Adrenal gland (tissue), 12 donors: ENCODE data around the gene RPS4Y2. TPM values are rescaled to one million over a fixed set of nuclear protein-coding genes. Genes with fewer than 3 reads are reported as not detected.

Experiments used
- DNase-seq, 7 donors: peaks; one replicate each; pipeline ENCODE4 v3.0.0-alpha.2; 2019 to 2020
- H3K27ac ChIP-seq, 5 donors: fragments of 200-600 bp; sonication (generic) in 4 of 5; 1 replicate in 3 of 5; 2 replicates in 2 of 5; pipeline versions ENCODE4 v1.5.1 to v1.8.0; 2016 to 2020; ENCODE audit warnings: mild to moderate bottlenecking in 1 of 5
- H3K27me3 ChIP-seq: fragments of 200-600 bp; 2 replicates; pipeline ENCODE4 v1.8.0; 2021
- H3K36me3 ChIP-seq, 2 donors: fragments of 200-600 bp; replicated peaks in 1 of 2; 1 replicate in 1 of 2; 2 replicates in 1 of 2; pipeline versions ENCODE4 v1.5.1 to v1.8.0; 2018 to 2022
- H3K4me1 ChIP-seq, 2 donors: fragments of 200-600 bp; replicated peaks in 1 of 2; 1 replicate in 1 of 2; 2 replicates in 1 of 2; pipeline versions ENCODE4 v1.5.1 to v1.8.0; 2018 to 2021
- H3K4me3 ChIP-seq, 4 donors: fragments of 200-600 bp; sonication (generic) in 3 of 4; one replicate each; pipeline ENCODE4 v1.5.1; 2016 to 2018
- H3K9me3 ChIP-seq, 3 donors: fragments of 200-600 bp; sonication (generic) in 1 of 3; replicated peaks in 1 of 3; 1 replicate in 2 of 3; 2 replicates in 1 of 3; pipeline versions ENCODE4 v1.5.1 to v1.8.0; 2016 to 2021
- CTCF ChIP-seq, 6 experiments: fragments of 450-650 bp in 4 of 6; fragments of 200-600 bp in 2 of 6; sonication (generic) in 1 of 6; IDR thresholded peaks; 1 replicate in 5 of 6; 2 replicates in 1 of 6; pipeline versions ENCODE4 v1.5.1 to v1.8.0; 2016 to 2021; ENCODE audit warnings: antibody characterized with exemption in 6 of 6, mild to moderate bottlenecking in 2 of 6, moderate library complexity in 1 of 6
- POLR2A ChIP-seq, 2 donors: fragments of 450-650 bp; IDR thresholded peaks; one replicate each; pipeline ENCODE4 v1.6.1; 2017; ENCODE audit warnings: antibody characterized with exemption in 2 of 2, mild to moderate bottlenecking in 2 of 2, moderate library complexity in 1 of 2
- WGBS, 4 donors: extraction: QIAGEN DNeasy Blood & Tissue Kit in 2 of 4; methylation state at CpG; one replicate each; pipeline versions ENCODE4 v1.1.5 to v1.1.7; 2013 to 2017; 5-methylcytosine and 5-hydroxymethylcytosine counted together
- intact Hi-C, 2 donors: fragments of 100-400 bp; cut with DNase I; formaldehyde crosslinking; loops; one replicate each; pipeline versions ENCODE4 v1.14.1 to v1.15.0; 2022 to 2023
- polyA plus RNA-seq, 3 donors: library from polyadenylated mRNA; stranded (reverse); fragments of 200-250 nt in 2 of 3; fragments of 350-450 nt in 1 of 3; fragmentation: Illumina TruSeq in 1 of 3; extraction: RNeasy Lipid Tissue Mini Kit (QIAGEN cat#74804) in 1 of 3; gene quantifications; one replicate each; pipeline ENCODE4 v1.2.3, GENCODE V29; 2013 to 2014
- total RNA-seq, 9 donors: library from RNA; depleted of rRNA in 4 of 9; stranded (reverse); fragments of >200 nt in 4 of 9; fragments of 120-200 nt in 1 of 9; fragmentation: NEBNext Ultra II Directional in 1 of 9; extraction: Animal tissue kit (Norgen Biotek cat#: 25700) in 1 of 9; gene quantifications; one replicate each; pipeline versions ENCODE4 v1.1.0 to v1.2.4, GENCODE V29; 2013 to 2023
- donor health status: healthy with polysubstance abuse.
- donor health status: Bipolar disorder and iron deficiency.
- donor health status: DM: yes; HTN: yes; CAD: no.
- donor health status: DM: no; HTN: no; CAD: no.
- donor health status: DM: no; HTN: no; CAD: no.
- donor health status: DM: yes; HTN: yes; CAD: no.

RPS4Y2 gene
- total and polyA plus RNA-seq, 12 donors, result not detected

- Histone ChIP-seq H3K27ac (no peak overlapping the region), H3K4me1 (no peaks in the 10 kb centered on the region), H3K9me3 (no peaks in the 10 kb centered on the region), H3K36me3 (no peaks in the 10 kb centered on the region), H3K4me3 (no peak overlapping the region), H3K27me3 (no peaks in the 10 kb centered on the region)
- WGBS, 4 donors, result 33 to 41% methylated on average over 2 of the region's 2 CpGs; no CpG with 5 or more reads in 2 of the 4 donors
- intact Hi-C loops, result no loop called here
- no peak for DNase-seq
- no peak for TF ChIP-seq POLR2A (IDR thresholded peaks at IDR 0.05)
- TF ChIP-seq CTCF (IDR thresholded peaks at IDR 0.05), result no peak
These were observed 8.0 kb downstream of the RPS4Y2 start for GRCh38 chrY:20763869-20764268.

- H3K9me3 ChIP-seq, result no peaks in the 10 kb centered on the region
- H3K27me3 ChIP-seq, result no peaks in the 10 kb centered on the region
- no peak for TF ChIP-seq POLR2A (IDR thresholded peaks at IDR 0.05)
- TF ChIP-seq CTCF (IDR thresholded peaks at IDR 0.05), result no peak
- H3K4me1 ChIP-seq, result no peaks in the 10 kb centered on the region
- no peak for DNase-seq
- H3K4me3 ChIP-seq, result no peak overlapping the region
- H3K27ac ChIP-seq, result no peak overlapping the region
- WGBS, 4 donors, result 54 to 67% methylated on average over 2 of the region's 2 CpGs; no CpG with 5 or more reads in 2 of the 4 donors
- intact Hi-C loops, result no loop called here
- no peaks in the 10 kb centered on the region for H3K36me3 ChIP-seq
These were observed 9.2 kb downstream of the RPS4Y2 start for GRCh38 chrY:20765117-20765516.

- Histone ChIP-seq H3K27ac (no peak overlapping the region), H3K27me3 (no peaks in the 10 kb centered on the region), H3K36me3 (no peaks in the 10 kb centered on the region), H3K4me3 (no peak overlapping the region), H3K4me1 (no peaks in the 10 kb centered on the region), H3K9me3 (no peaks in the 10 kb centered on the region)
- 46 to 56% methylated on average over 3 of the region's 3 CpGs; no CpG with 5 or more reads in 2 of the 4 donors for WGBS, 4 donors
- intact Hi-C loops, result no loop called here
- TF ChIP-seq POLR2A (IDR thresholded peaks at IDR 0.05), result no peak
- DNase-seq, result no peak
These were observed 14.8 kb downstream of the RPS4Y2 start for GRCh38 chrY:20770755-20771154.

GRCh38 chrY:20776104-20776503 is 20.2 kb downstream of the RPS4Y2 start:
- TF ChIP-seq POLR2A (IDR thresholded peaks at IDR 0.05) (no peak), CTCF (IDR thresholded peaks at IDR 0.05) (no peak)
- Histone ChIP-seq H3K27me3 (no peaks in the 10 kb centered on the region), H3K4me3 (no peak overlapping the region), H3K36me3 (no peaks in the 10 kb centered on the region), H3K27ac (no peak overlapping the region), H3K4me1 (no peaks in the 10 kb centered on the region), H3K9me3 (no peaks in the 10 kb centered on the region)
- WGBS, 4 donors, result 54 to 56% methylated on average over 4 of the region's 4 CpGs; no CpG with 5 or more reads in 2 of the 4 donors
- DNase-seq, result no peak
- intact Hi-C loops, result no loop called here

- intact Hi-C loops, result no loop called here
- Histone ChIP-seq H3K4me3 (no peak overlapping the region), H3K9me3 (no peaks in the 10 kb centered on the region), H3K4me1 (no peaks in the 10 kb centered on the region), H3K36me3 (no peaks in the 10 kb centered on the region), H3K27ac (no peak overlapping the region), H3K27me3 (no peaks in the 10 kb centered on the region)
- no peak for TF ChIP-seq CTCF (IDR thresholded peaks at IDR 0.05)
- no peak for TF ChIP-seq POLR2A (IDR thresholded peaks at IDR 0.05)
- DNase-seq, result no peak
- WGBS, 4 donors, result 20 to 46% methylated on average over 1 to 3 of the region's 3 CpGs; no CpG with 5 or more reads in 2 of the 4 donors
These were observed 24.3 kb downstream of the RPS4Y2 start for GRCh38 chrY:20780104-20780654.
